ENCODE measurements around the gene OR51B5. TPM values are rescaled to one million over a fixed set of nuclear protein-coding genes. Genes with fewer than 3 reads are reported as not detected.

OR51B5 gene
- total RNA-seq, 1 donor from 2014 or later: 0.20 TPM

- peaks cover 15% of the 10 kb centered on the region for H3K27me3 Mint-ChIP-seq (ENCODE audit: low read depth)
- H3K36me3 Mint-ChIP-seq (ENCODE audit: low read depth): no peaks in the 10 kb centered on the region
- no peak overlapping the region for H3K27ac Mint-ChIP-seq (ENCODE audit: unreplicated experiment)
- H3K4me3 Mint-ChIP-seq (ENCODE audit: unreplicated experiment): no peak overlapping the region
- H3K9me3 Mint-ChIP-seq (ENCODE audit: low read depth): no peaks in the 10 kb centered on the region
- TF ChIP-seq CTCF (IDR thresholded peaks at IDR 0.05): no peak
- no peak for DNase-seq (ENCODE audit: low spot score)
- H3K4me1 Mint-ChIP-seq (ENCODE audit: low read depth): no peaks in the 10 kb centered on the region
These were observed 35.9 kb downstream of the OR51B5 start for GRCh38 chr11:5307256-5308019.

- H3K36me3 Mint-ChIP-seq (ENCODE audit: low read depth): no peaks in the 10 kb centered on the region
- H3K27me3 Mint-ChIP-seq (ENCODE audit: low read depth): peaks cover 10% of the 10 kb centered on the region
- no peak overlapping the region for H3K4me3 Mint-ChIP-seq (ENCODE audit: unreplicated experiment)
- H3K27ac Mint-ChIP-seq (ENCODE audit: unreplicated experiment): no peak overlapping the region
- no peak for DNase-seq (ENCODE audit: low spot score)
- no peak for TF ChIP-seq CTCF (IDR thresholded peaks at IDR 0.05)
- H3K4me1 Mint-ChIP-seq (ENCODE audit: low read depth): no peaks in the 10 kb centered on the region
- H3K9me3 Mint-ChIP-seq (ENCODE audit: low read depth): peaks cover 2% of the 10 kb centered on the region
These were observed 39.3 kb downstream of the OR51B5 start for GRCh38 chr11:5304046-5304445.

- no peaks in the 10 kb centered on the region for H3K36me3 Mint-ChIP-seq (ENCODE audit: low read depth)
- no peak overlapping the region for H3K27ac Mint-ChIP-seq (ENCODE audit: unreplicated experiment)
- no peak for DNase-seq (ENCODE audit: low spot score)
- TF ChIP-seq CTCF (IDR thresholded peaks at IDR 0.05): no peak
- no peaks in the 10 kb centered on the region for H3K4me1 Mint-ChIP-seq (ENCODE audit: low read depth)
- H3K9me3 Mint-ChIP-seq (ENCODE audit: low read depth): peaks cover 2% of the 10 kb centered on the region
- peaks cover 10% of the 10 kb centered on the region for H3K27me3 Mint-ChIP-seq (ENCODE audit: low read depth)
- H3K4me3 Mint-ChIP-seq (ENCODE audit: unreplicated experiment): no peak overlapping the region
These were observed 39.7 kb downstream of the OR51B5 start for GRCh38 chr11:5303626-5304025.

- no peak for TF ChIP-seq CTCF (IDR thresholded peaks at IDR 0.05)
- no peaks in the 10 kb centered on the region for H3K36me3 Mint-ChIP-seq (ENCODE audit: low read depth)
- H3K9me3 Mint-ChIP-seq (ENCODE audit: low read depth): peaks cover 2% of the 10 kb centered on the region
These were observed 41.5 kb downstream of the OR51B5 start, which contains the start of gene OR51B4 for GRCh38 chr11:5301846-5302245. OR51B4 (minus strand) TSS chr11:5301946; CDS start chr11:5301946, 0 bp downstream.

GRCh38 chr11:5300251-5300650 lies 43.1 kb downstream of the OR51B5 start:
- no peak for DNase-seq (ENCODE audit: low spot score)
- Mint-ChIP-seq H3K36me3 (ENCODE audit: low read depth) (no peaks in the 10 kb centered on the region), H3K27ac (ENCODE audit: unreplicated experiment) (no peak overlapping the region), H3K27me3 (ENCODE audit: low read depth) (peaks cover 14% of the 10 kb centered on the region), H3K4me1 (ENCODE audit: low read depth) (no peaks in the 10 kb centered on the region), H3K9me3 (ENCODE audit: low read depth) (peaks cover 2% of the 10 kb centered on the region), H3K4me3 (ENCODE audit: unreplicated experiment) (no peak overlapping the region)
- TF ChIP-seq CTCF (IDR thresholded peaks at IDR 0.05): no peak

More at GRCh38 chr11:5301846-5302245, 41.5 kb downstream of the OR51B5 start, which contains the start of gene OR51B4:
- no peak within 1 kb of the TSS for H3K4me3 Mint-ChIP-seq (ENCODE audit: unreplicated experiment)
- H3K4me1 Mint-ChIP-seq (ENCODE audit: low read depth): no peaks in the 10 kb centered on the region
- H3K27ac Mint-ChIP-seq (ENCODE audit: unreplicated experiment): no peak within 1 kb of the TSS
- peaks cover 7% of the 10 kb centered on the region for H3K27me3 Mint-ChIP-seq (ENCODE audit: low read depth)
- no peak for DNase-seq (ENCODE audit: low spot score)

All from chondrocyte (in vitro differentiated cells).